Activated CD8-positive, alpha-beta memory T cell treated with anti-CD3 and anti-CD28 coated beads, Interleukin-2, amount 10 ng/mL, durations not matched to agents 7 days and 5 days (primary cell): ENCODE measurements around the gene CLCN1. TPM values are rescaled to one million over a fixed set of nuclear protein-coding genes. Genes with fewer than 3 reads are reported as not detected.

Experiments used
- ATAC-seq: fragments of 150-1000 bp; cut with Tn5 transposase; one replicate; pipeline ENCODE4 v1.10.0; 2021; ENCODE audit warnings: moderate library complexity
- CTCF ChIA-PET: fragments of 350-600 bp; sonication (Branson Sonifier 250); formaldehyde crosslinking; loops from one replicate; lab custom pipeline; 2021; ENCODE audit warnings: antibody characterized with exemption; lab: Charles Lee
- DNase-seq: peaks from one replicate; pipeline ENCODE4 v3.0.0-alpha.2; 2020
- H3K27ac Mint-ChIP-seq: one replicate; pipeline ENCODE4 v1.8.0; 2021; ENCODE audit warnings: mild to moderate bottlenecking, mixed read lengths
- H3K27me3 Mint-ChIP-seq: one replicate; pipeline ENCODE4 v1.8.0; 2021; ENCODE audit warnings: mixed read lengths
- H3K36me3 Mint-ChIP-seq: one replicate; pipeline ENCODE4 v1.8.0; 2021; ENCODE audit warnings: mild to moderate bottlenecking, mixed read lengths
- H3K4me1 Mint-ChIP-seq: one replicate; pipeline ENCODE4 v1.8.0; 2021; ENCODE audit warnings: mixed read lengths
- H3K4me3 Mint-ChIP-seq: one replicate; pipeline ENCODE4 v1.8.0; 2021; ENCODE audit warnings: mild to moderate bottlenecking, moderate library complexity, mixed read lengths
- H3K9me3 Mint-ChIP-seq: one replicate; pipeline ENCODE4 v1.8.0; 2022; ENCODE audit warnings: low read depth, mixed read lengths
- total RNA-seq, 2 experiments: library from RNA; stranded (reverse); gene quantifications; one replicate each; pipeline ENCODE4 v1.2.3, GENCODE V29; 2021

CLCN1 gene
- total RNA-seq = under 1 TPM; 0.09 TPM

DNA sequence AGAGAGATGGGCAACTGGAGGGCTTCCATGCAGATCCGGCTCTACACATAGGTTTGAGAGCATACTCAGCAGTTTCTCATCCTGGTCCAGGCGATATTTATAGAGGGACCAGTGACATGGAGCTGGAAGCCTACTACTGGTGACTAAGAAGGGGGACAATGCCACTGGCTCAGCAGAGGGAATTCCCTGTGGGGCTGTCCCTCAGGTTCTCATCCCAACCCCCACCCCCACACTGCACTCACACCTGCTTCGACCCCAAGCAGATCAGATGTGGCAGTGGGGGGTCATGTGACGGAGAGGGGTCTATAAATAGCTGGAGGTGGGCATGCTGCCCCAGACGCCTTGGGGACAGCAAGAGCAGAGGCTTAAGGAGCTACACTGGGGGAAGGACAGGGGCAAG lies at the start of gene CLCN1:
Gene CLCN1 (plus strand): TSS at position 336 of the 400 bp plus-strand sequence. CDS start 102 bp downstream, outside the sequence.
- H3K27me3 Mint-ChIP-seq = peaks cover 2% of the 10 kb centered on the region
- H3K27ac Mint-ChIP-seq = no peak within 1 kb of the TSS
- CTCF ChIA-PET = interaction anchor here (0.8 to 2.2 kb wide), 5 partner anchors 10 to 61 kb away, joined by 3 to 8 read pairs (median 5); no protein-coding TSS in a partner anchor
- no peak for ATAC-seq
- no peak within 1 kb of the TSS for H3K4me3 Mint-ChIP-seq
- peaks cover 2% of the 10 kb centered on the region for H3K9me3 Mint-ChIP-seq
- DNase-seq = no peak
- peaks cover 14% of the 10 kb centered on the region for H3K36me3 Mint-ChIP-seq
- peaks cover 16% of the 10 kb centered on the region for H3K4me1 Mint-ChIP-seq

- CTCF ChIA-PET = interaction anchor here (2.2 kb wide), 1 partner anchor 29 kb away, joined by 7 read pairs; no protein-coding TSS in a partner anchor
- DNase-seq (no peak), ATAC-seq (no peak)
- Mint-ChIP-seq H3K27me3 (no peaks in the 10 kb centered on the region), H3K9me3 (no peaks in the 10 kb centered on the region), H3K36me3 (peaks cover 59% of the 10 kb centered on the region), H3K27ac (no peak overlapping the region), H3K4me3 (no peak overlapping the region), H3K4me1 (peaks cover 43% of the 10 kb centered on the region)
These were observed 46.7 kb upstream of the CLCN1 start for GRCh38 chr7:143269251-143269650.

GRCh38 chr7:143271240-143271639 lies 44.7 kb upstream of the CLCN1 start:
- H3K4me1 Mint-ChIP-seq = peaks cover 26% of the 10 kb centered on the region
- H3K4me3 Mint-ChIP-seq = no peak overlapping the region
- H3K9me3 Mint-ChIP-seq = no peaks in the 10 kb centered on the region
- CTCF ChIA-PET = interaction anchor here (0.7 to 1.1 kb wide), 4 partner anchors 8 to 44 kb away, joined by 3 read pairs; partner anchors contain the start of genes CASP2, CLCN1 and GSTK1
- no peaks in the 10 kb centered on the region for H3K27me3 Mint-ChIP-seq
- H3K36me3 Mint-ChIP-seq = peaks cover 42% of the 10 kb centered on the region
- no peak for DNase-seq
- no peak overlapping the region for H3K27ac Mint-ChIP-seq
- ATAC-seq = no peak

GRCh38 chr7:143272871-143273270 lies 43.0 kb upstream of the CLCN1 start:
- CTCF ChIA-PET = interaction anchor here (1.1 to 1.7 kb wide), 5 partner anchors 9 to 26 kb away, joined by 3 to 4 read pairs (median 4); partner anchors contain the start of gene GSTK1
- ATAC-seq (no peak), DNase-seq (no peak)
- peaks cover 13% of the 10 kb centered on the region for H3K4me1 Mint-ChIP-seq
- H3K27ac Mint-ChIP-seq = no peak overlapping the region
- H3K9me3 Mint-ChIP-seq = no peaks in the 10 kb centered on the region
- peaks cover 29% of the 10 kb centered on the region for H3K36me3 Mint-ChIP-seq
- no peaks in the 10 kb centered on the region for H3K27me3 Mint-ChIP-seq
- H3K4me3 Mint-ChIP-seq = no peak overlapping the region

DNA sequence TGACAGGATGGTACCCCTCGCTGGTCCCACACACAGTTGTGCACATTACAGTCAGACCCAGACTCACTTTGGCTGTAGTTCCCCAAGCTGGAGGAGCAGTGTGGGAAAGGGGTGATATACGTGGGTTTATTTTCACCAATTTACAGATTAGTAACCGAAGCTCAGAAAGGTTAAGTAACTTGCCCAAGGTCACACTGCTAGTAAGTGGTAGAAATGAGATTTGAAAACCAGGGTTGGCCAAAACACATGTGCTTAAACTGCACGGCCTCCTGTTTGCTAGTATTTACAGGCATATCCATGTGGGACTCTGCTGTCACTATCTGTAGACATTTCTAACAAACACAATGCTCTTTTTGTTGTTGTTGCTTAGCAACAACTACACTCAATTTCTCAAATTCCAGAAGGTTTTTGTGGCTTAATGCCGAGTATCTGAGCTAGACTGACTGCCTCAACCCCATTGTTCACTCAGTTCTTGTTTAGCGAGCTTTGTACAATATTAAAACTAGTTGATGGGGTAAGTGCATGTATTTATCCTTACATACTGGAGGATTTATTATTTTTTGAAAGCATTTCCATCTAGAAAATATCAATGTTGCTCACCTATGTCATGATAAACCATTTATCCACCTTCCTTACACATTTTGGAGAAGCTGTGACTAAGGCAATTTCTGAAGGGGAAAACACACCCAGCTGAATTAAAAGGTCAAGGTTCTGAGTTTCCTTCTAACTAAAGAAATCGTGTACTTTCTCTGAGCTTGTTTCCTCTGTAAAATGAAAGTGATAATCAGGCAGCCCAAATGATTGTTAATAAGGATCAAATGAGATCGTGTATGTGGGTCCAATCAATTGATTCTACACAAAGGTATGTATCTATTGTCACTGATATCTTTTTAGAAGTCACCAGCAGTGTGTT lies 36.5 kb upstream of the CLCN1 start:
- CTCF ChIA-PET = interaction anchor here (0.6 to 3.3 kb wide), 14 partner anchors 12 to 101 kb away, joined by 3 to 28 read pairs (median 6); partner anchors contain the start of gene GSTK1
- Mint-ChIP-seq H3K27ac (peak overlapping the region; percentile 81), H3K27me3 (no peaks in the 10 kb centered on the region), H3K9me3 (no peaks in the 10 kb centered on the region), H3K4me1 (peaks cover 36% of the 10 kb centered on the region), H3K36me3 (no peaks in the 10 kb centered on the region), H3K4me3 (peak overlapping the region; percentile 62)
- ATAC-seq (peak; percentile 74), DNase-seq (no peak)

- Mint-ChIP-seq H3K9me3 (no peaks in the 10 kb centered on the region), H3K27me3 (no peaks in the 10 kb centered on the region), H3K4me1 (peaks cover 36% of the 10 kb centered on the region), H3K4me3 (peak overlapping the region; percentile 62), H3K27ac (peak overlapping the region; percentile 81), H3K36me3 (no peaks in the 10 kb centered on the region)
- CTCF ChIA-PET = interaction anchor here (0.9 to 3.3 kb wide), 9 partner anchors 12 to 100 kb away, joined by 4 to 28 read pairs (median 6); partner anchors contain the start of gene GSTK1
- ATAC-seq (peak; percentile 31), DNase-seq (no peak)
These were observed 35.8 kb upstream of the CLCN1 start for GRCh38 chr7:143280160-143280559.

- H3K4me3 Mint-ChIP-seq = peak overlapping the region; percentile 62
- H3K9me3 Mint-ChIP-seq = no peaks in the 10 kb centered on the region
- H3K27me3 Mint-ChIP-seq = no peaks in the 10 kb centered on the region
- no peaks in the 10 kb centered on the region for H3K36me3 Mint-ChIP-seq
- H3K27ac Mint-ChIP-seq = peak overlapping the region; percentile 81
- H3K4me1 Mint-ChIP-seq = peaks cover 36% of the 10 kb centered on the region
- CTCF ChIA-PET = interaction anchor here (1.2 to 3.3 kb wide), 8 partner anchors 13 to 100 kb away, joined by 5 to 28 read pairs (median 6); partner anchors contain the start of gene GSTK1
- ATAC-seq = no peak
- no peak for DNase-seq
These were observed 35.3 kb upstream of the CLCN1 start for GRCh38 chr7:143280566-143280965.

GRCh38 chr7:143281529-143281928 lies 34.4 kb upstream of the CLCN1 start:
- Mint-ChIP-seq H3K27me3 (no peaks in the 10 kb centered on the region), H3K9me3 (no peaks in the 10 kb centered on the region), H3K27ac (no peak overlapping the region), H3K36me3 (no peaks in the 10 kb centered on the region), H3K4me3 (no peak overlapping the region), H3K4me1 (peaks cover 37% of the 10 kb centered on the region)
- CTCF ChIA-PET = interaction anchor here (1.0 to 3.3 kb wide), 2 partner anchors 9 to 18 kb away, joined by 3 to 28 read pairs; partner anchors contain the start of gene GSTK1
- no peak for DNase-seq
- no peak for ATAC-seq

GRCh38 chr7:143282124-143282523 lies 33.8 kb upstream of the CLCN1 start:
- ATAC-seq (no peak), DNase-seq (no peak)
- no peaks in the 10 kb centered on the region for H3K27me3 Mint-ChIP-seq
- H3K9me3 Mint-ChIP-seq = no peaks in the 10 kb centered on the region
- peaks cover 5% of the 10 kb centered on the region for H3K36me3 Mint-ChIP-seq
- H3K4me1 Mint-ChIP-seq = peaks cover 42% of the 10 kb centered on the region
- no peak overlapping the region for H3K4me3 Mint-ChIP-seq
- CTCF ChIA-PET = interaction anchor here (1.0 to 3.3 kb wide), 4 partner anchors 9 to 98 kb away, joined by 3 to 28 read pairs (median 6); partner anchors contain the start of gene GSTK1
- no peak overlapping the region for H3K27ac Mint-ChIP-seq

DNA sequence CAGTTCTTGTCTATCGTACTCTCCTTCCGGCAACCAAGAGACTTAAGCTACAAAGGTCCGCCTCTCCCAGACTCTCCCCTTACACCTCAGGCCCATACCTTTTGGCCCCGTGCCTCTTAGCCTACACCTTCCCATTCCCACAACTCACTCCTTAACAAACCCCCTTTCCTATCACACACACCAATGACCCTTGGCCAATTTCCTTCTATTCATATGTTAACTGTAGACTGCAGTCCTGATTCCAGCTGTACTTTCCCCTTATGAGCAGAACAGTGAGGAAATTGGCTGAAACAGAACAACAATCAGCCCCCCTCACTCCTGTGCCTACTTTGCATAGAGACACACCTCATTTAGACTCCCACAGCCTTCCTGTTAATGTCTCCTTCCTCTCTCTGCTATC lies 32.5 kb upstream of the CLCN1 start:
- H3K36me3 Mint-ChIP-seq = peaks cover 9% of the 10 kb centered on the region
- H3K9me3 Mint-ChIP-seq = no peaks in the 10 kb centered on the region
- H3K27ac Mint-ChIP-seq = no peak overlapping the region
- H3K4me1 Mint-ChIP-seq = peaks cover 49% of the 10 kb centered on the region
- ATAC-seq (no peak), DNase-seq (no peak)
- H3K27me3 Mint-ChIP-seq = no peaks in the 10 kb centered on the region
- CTCF ChIA-PET = interaction anchor here (0.7 to 2.0 kb wide), 4 partner anchors 9 to 62 kb away, joined by 3 to 8 read pairs (median 4); no protein-coding TSS in a partner anchor
- H3K4me3 Mint-ChIP-seq = no peak overlapping the region

GRCh38 chr7:143284591-143285469 lies 31.1 kb upstream of the CLCN1 start, which contains the start of gene TMEM139:
TSS of gene TMEM139 (plus strand) at chr7:143284958. CDS start at chr7:143285958, 1,000 bp downstream.
- Mint-ChIP-seq H3K27ac (no peak within 1 kb of the TSS), H3K27me3 (no peaks in the 10 kb centered on the region), H3K9me3 (no peaks in the 10 kb centered on the region), H3K4me3 (no peak within 1 kb of the TSS), H3K36me3 (peaks cover 19% of the 10 kb centered on the region), H3K4me1 (peaks cover 47% of the 10 kb centered on the region)
- CTCF ChIA-PET = no interaction called here
- DNase-seq (no peak), ATAC-seq (no peak)

- ATAC-seq (no peak), DNase-seq (no peak)
- Mint-ChIP-seq H3K4me3 (no peak overlapping the region), H3K27ac (no peak overlapping the region), H3K9me3 (no peaks in the 10 kb centered on the region), H3K36me3 (peaks cover 23% of the 10 kb centered on the region), H3K4me1 (peaks cover 45% of the 10 kb centered on the region), H3K27me3 (no peaks in the 10 kb centered on the region)
- CTCF ChIA-PET = no interaction called here
These were observed 30.5 kb upstream of the CLCN1 start for GRCh38 chr7:143285470-143285778.
